AG10803 (cell line): ENCODE results near the gene STIM1.

Experiments
- DNase-seq: peaks from one replicate; pipeline ENCODE4 v3.0.0; 2010; ENCODE audit warnings: low read depth
- H3K4me3 ChIP-seq: 2 replicates; pipeline ENCODE4 v1.5.1; 2011; ENCODE audit warnings: mild to moderate bottlenecking, low read length, control low read depth
- TF ChIP-seq, protein P1 (sequence below): conservative IDR thresholded peaks from 2 replicates; pipeline ENCODE4 v1.5.1; 2011; ENCODE audit warnings: mild to moderate bottlenecking, low read length, control low read depth, inconsistent platforms

The STIM1 gene

DNA sequence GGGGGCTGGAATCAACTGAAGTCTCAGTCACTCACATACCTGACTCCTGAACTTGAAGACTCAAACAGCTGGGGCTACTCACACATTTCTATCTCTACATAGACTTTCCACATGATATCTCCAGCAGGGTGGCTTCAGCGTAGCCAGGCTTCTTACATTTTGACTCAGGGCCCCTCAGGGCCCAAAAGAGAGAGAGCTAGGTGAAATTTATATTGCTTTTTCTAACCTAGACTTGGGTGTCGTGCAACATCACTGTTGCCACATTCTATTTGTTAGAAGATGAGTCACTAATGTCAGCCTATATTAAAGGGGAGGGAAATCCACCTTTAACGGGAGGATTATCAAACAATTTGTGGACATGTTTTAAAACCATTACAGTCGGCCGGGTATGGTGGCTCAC, 167.2 kb downstream of the STIM1 start:
- DNase-seq, result no peak
- no peak overlapping the region for H3K4me3 ChIP-seq
- TF ChIP-seq, protein P1, sequence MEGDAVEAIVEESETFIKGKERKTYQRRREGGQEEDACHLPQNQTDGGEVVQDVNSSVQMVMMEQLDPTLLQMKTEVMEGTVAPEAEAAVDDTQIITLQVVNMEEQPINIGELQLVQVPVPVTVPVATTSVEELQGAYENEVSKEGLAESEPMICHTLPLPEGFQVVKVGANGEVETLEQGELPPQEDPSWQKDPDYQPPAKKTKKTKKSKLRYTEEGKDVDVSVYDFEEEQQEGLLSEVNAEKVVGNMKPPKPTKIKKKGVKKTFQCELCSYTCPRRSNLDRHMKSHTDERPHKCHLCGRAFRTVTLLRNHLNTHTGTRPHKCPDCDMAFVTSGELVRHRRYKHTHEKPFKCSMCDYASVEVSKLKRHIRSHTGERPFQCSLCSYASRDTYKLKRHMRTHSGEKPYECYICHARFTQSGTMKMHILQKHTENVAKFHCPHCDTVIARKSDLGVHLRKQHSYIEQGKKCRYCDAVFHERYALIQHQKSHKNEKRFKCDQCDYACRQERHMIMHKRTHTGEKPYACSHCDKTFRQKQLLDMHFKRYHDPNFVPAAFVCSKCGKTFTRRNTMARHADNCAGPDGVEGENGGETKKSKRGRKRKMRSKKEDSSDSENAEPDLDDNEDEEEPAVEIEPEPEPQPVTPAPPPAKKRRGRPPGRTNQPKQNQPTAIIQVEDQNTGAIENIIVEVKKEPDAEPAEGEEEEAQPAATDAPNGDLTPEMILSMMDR, result no peak

DNA sequence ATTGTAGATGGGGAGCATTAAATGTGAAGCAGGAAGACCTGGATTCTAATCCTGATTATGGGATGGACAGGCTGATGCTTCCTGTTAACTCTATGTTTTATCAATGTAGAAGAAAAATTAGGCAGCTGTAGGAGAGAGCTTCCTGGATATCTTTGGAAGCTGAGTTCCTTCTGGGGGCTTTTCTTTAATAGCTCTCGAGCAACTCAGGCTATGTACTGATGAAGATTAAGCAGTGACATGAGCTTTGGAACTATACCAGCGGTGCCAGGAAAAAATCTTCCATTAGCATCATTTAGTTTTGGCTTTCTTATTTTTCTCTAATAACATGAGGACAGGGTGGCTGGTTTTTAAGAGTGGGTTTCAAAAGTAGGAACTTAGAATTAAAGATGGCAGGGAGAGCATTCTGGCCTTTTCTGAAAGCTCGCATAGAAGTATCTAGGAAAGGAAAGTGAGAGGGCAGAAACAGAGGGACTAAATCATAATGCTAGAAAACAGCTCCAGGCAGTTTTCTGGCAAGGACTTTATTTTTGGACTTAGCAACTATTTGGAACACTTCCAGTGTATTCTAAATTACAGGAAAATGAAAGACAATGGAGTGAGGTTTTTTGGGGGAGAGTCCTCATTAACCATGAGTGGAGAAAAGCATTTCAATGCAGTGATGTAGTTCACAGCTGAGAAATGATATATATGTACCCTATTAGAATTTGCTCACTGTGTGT, 169.9 kb downstream of the STIM1 start:
- TF ChIP-seq, protein P1, result no peak
- peak; percentile 76 for DNase-seq
- H3K4me3 ChIP-seq, result no peak overlapping the region

DNA sequence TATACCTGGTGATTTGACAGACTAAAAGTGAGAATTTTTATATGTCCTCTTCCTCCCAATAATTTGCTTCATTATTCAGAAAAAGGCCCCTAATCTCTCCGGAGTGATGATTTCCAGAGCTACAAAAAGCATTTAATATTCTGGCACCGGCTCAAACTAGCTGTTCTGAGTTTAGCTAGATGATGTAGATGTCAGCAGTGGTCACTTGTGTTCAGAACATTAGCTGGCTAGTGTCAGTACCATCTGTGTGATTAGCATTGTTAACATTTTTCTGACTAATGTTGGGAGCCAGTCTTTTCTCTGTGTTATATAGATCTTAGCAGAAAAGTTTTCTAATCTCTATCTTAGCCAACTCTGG, 170.5 kb downstream of the STIM1 start:
- TF ChIP-seq, protein P1, result no peak
- peak; percentile 75 for DNase-seq
- no peak overlapping the region for H3K4me3 ChIP-seq

DNA sequence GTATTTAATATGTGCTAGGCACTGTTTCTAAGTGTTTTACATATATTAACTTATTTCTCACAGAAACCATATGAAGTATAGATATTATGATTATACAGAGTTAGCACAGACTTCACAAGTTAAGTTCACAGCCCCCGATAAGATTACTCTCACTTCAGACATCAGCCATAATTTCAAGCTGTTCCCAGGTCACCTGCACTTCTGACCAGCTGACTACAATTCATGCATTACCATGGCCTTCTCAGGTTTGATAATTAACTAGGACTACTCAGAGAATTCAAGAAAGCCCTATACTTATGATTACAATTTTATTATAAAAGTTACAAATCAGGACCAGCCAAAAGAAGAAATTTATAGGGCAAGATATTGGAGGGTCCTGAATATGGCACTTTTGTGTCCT, 170.9 kb downstream of the STIM1 start:
- TF ChIP-seq, protein P1, result no peak
- no peak overlapping the region for H3K4me3 ChIP-seq
- no peak for DNase-seq

DNA sequence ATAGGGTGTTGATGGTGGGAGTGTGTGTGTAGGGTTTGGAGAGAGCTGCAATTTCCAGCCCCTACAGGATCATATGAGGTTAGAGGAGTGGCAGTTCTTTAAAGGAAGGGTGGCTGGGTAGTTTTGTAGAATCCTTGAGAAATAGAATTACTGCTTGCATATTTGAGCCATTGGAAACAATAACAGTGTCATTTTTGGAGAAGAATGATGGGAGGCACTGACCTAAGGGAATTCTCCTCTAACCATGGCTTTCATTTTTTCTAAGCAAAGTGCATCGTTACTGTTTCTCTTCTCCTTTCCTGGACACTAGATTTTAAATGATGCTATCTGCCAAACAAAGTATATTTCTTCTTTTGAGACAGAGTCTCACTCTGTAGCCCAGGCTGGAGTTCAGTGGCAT, 172.3 kb downstream of the STIM1 start:
- DNase-seq, result peak; percentile 54
- TF ChIP-seq, protein P1, result no peak
- no peak overlapping the region for H3K4me3 ChIP-seq

DNA sequence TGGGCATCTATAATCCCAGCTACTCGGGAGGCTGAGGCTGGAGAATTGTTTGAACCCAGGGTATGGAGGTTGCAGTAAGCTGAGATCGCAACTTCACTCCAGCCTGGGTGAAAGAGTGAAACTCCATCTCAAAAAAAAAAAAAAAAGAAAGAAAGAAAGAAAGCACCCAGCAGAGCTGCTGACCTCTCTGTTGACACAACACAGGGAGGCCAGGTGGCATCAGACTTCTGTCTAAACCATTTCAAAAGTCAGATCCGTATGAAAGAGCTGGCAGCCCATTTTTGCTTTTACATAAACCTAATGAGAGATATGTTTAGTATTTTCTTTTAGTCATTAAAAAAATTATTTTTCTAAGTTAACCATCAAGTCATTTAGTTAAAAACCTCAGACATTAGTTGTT, 174.7 kb downstream of the STIM1 start:
- no peak overlapping the region for H3K4me3 ChIP-seq
- TF ChIP-seq, protein P1, result no peak
- DNase-seq, result no peak

DNA sequence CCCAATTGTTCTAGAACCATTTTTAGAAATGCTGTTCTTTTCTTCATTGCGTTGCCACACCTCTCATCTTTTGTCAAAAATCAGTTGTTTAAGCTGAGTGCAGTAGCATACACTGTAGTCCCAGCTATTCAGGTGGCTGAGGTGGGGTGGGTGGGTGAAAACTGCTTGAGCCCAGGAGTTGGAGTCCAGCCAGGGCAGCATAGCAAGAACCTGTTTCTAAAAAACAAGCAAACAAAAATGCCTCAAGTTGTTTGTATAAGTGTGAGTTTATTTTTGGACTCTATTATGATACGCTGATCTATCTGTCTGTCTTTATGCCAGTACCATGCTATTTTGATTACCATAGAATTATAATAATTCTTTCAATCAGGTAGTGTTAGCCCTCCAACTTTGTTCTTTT, 176.6 kb downstream of the STIM1 start:
- DNase-seq, result no peak
- H3K4me3 ChIP-seq, result no peak overlapping the region
- TF ChIP-seq, protein P1, result no peak
